Measurements from ENCODE around the gene CALN1. TPM values are rescaled to one million over a fixed set of nuclear protein-coding genes. Genes with fewer than 3 reads are reported as not detected.

Gene CALN1
- polyA plus RNA-seq, 1 donor from 2014 or later: 7.8 TPM

DNA sequence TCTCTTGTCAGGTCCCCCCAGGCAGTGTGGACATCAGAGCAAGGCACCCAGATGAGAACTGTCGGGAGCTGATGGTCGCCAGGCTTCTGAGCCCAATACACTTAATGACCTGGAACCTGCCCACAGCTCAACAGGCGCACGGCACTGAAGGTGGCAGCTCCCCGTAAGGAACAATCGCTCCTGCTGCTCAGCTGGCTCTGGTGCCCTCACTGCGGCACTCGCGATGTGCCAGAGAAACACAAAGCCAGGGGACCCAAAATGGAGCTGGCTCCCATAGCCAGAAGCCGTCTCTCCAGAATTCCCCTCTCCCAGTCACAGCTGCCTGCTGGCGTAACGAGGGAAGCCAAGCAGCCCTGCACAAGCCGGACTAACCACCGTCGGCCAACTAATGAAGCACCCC lies 6.3 kb downstream of the CALN1 start:
- Histone ChIP-seq H3K27me3 (ENCODE audit: insufficient read depth, low read depth, low read length) (no peaks in the 10 kb centered on the region), H3K79me2 (replicated peaks; ENCODE audit: insufficient read depth, low read length) (no peaks in the 10 kb centered on the region), H3F3A (ENCODE audit: insufficient read depth, low read length, poor library complexity, severe bottlenecking) (no peaks in the 10 kb centered on the region), H2AFZ (ENCODE audit: low read depth, low read length) (no peak overlapping the region), H3K9me2 (ENCODE audit: insufficient read depth, low read length) (no peaks in the 10 kb centered on the region), H3K36me3 (ENCODE audit: insufficient read depth, low read length) (no peaks in the 10 kb centered on the region), H3K4me2 (ENCODE audit: low read length) (no peak overlapping the region), H3K4me3 (ENCODE audit: low read length) (no peak overlapping the region), H3K27ac (ENCODE audit: low read length) (no peak overlapping the region), H3K9ac (ENCODE audit: low read length) (no peak overlapping the region), H4K20me1 (ENCODE audit: insufficient read depth) (no peaks in the 10 kb centered on the region), H3K9me3 (ENCODE audit: low read length) (no peaks in the 10 kb centered on the region)
- TF ChIP-seq MXI1 (conservative IDR thresholded peaks at IDR 0.05; ENCODE audit: poor library complexity, severe bottlenecking) (no peak), EP300 (conservative IDR thresholded peaks at IDR 0.05; ENCODE audit: poor library complexity, severe bottlenecking) (no peak)

DNA sequence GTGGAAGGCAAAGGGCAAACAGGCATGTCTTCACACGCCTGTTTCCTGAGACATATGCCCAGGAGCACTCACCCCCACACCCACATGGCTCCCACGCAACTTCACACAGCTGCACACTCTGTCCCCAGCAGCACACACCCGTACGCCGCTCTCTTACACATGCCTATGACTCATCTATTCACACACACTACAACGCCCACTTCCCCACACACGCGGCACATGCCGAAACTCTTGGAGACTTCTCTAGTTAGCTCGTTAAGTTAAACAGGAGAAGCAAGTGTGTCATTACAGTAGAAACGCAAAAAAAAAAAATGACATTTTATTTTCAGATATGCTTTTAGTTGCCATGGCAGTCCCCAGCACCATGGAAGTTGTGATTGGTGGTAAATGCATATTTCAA lies 6.7 kb downstream of the CALN1 start:
- H3K4me2 ChIP-seq (ENCODE audit: low read length): no peak overlapping the region
- no peaks in the 10 kb centered on the region for H3F3A ChIP-seq (ENCODE audit: insufficient read depth, low read length, poor library complexity, severe bottlenecking)
- H3K9me2 ChIP-seq (ENCODE audit: insufficient read depth, low read length): no peaks in the 10 kb centered on the region
- H3K9me3 ChIP-seq (ENCODE audit: low read length): no peaks in the 10 kb centered on the region
- no peak overlapping the region for H3K9ac ChIP-seq (ENCODE audit: low read length)
- H3K27ac ChIP-seq (ENCODE audit: low read length): no peak overlapping the region
- no peak overlapping the region for H3K4me3 ChIP-seq (ENCODE audit: low read length)
- no peaks in the 10 kb centered on the region for H3K79me2 ChIP-seq (replicated peaks; ENCODE audit: insufficient read depth, low read length)
- H3K36me3 ChIP-seq (ENCODE audit: insufficient read depth, low read length): no peaks in the 10 kb centered on the region
- H4K20me1 ChIP-seq (ENCODE audit: insufficient read depth): no peaks in the 10 kb centered on the region
- H3K27me3 ChIP-seq (ENCODE audit: insufficient read depth, low read depth, low read length): no peaks in the 10 kb centered on the region
- H2AFZ ChIP-seq (ENCODE audit: low read depth, low read length): no peak overlapping the region
- TF ChIP-seq, protein P1, sequence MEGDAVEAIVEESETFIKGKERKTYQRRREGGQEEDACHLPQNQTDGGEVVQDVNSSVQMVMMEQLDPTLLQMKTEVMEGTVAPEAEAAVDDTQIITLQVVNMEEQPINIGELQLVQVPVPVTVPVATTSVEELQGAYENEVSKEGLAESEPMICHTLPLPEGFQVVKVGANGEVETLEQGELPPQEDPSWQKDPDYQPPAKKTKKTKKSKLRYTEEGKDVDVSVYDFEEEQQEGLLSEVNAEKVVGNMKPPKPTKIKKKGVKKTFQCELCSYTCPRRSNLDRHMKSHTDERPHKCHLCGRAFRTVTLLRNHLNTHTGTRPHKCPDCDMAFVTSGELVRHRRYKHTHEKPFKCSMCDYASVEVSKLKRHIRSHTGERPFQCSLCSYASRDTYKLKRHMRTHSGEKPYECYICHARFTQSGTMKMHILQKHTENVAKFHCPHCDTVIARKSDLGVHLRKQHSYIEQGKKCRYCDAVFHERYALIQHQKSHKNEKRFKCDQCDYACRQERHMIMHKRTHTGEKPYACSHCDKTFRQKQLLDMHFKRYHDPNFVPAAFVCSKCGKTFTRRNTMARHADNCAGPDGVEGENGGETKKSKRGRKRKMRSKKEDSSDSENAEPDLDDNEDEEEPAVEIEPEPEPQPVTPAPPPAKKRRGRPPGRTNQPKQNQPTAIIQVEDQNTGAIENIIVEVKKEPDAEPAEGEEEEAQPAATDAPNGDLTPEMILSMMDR (IDR thresholded peaks at IDR 0.05; ENCODE audit: poor library complexity, severe bottlenecking): no peak
- TF ChIP-seq TAF1 (IDR thresholded peaks at IDR 0.05; ENCODE audit: low read depth): no peak
- no peak for TF ChIP-seq MXI1 (conservative IDR thresholded peaks at IDR 0.05; ENCODE audit: poor library complexity, severe bottlenecking)
- TF ChIP-seq RAD21 (conservative IDR thresholded peaks at IDR 0.05): no peak
- no peak for TF ChIP-seq SMC3 (conservative IDR thresholded peaks at IDR 0.05; ENCODE audit: poor library complexity)
- TF ChIP-seq, protein P2, sequence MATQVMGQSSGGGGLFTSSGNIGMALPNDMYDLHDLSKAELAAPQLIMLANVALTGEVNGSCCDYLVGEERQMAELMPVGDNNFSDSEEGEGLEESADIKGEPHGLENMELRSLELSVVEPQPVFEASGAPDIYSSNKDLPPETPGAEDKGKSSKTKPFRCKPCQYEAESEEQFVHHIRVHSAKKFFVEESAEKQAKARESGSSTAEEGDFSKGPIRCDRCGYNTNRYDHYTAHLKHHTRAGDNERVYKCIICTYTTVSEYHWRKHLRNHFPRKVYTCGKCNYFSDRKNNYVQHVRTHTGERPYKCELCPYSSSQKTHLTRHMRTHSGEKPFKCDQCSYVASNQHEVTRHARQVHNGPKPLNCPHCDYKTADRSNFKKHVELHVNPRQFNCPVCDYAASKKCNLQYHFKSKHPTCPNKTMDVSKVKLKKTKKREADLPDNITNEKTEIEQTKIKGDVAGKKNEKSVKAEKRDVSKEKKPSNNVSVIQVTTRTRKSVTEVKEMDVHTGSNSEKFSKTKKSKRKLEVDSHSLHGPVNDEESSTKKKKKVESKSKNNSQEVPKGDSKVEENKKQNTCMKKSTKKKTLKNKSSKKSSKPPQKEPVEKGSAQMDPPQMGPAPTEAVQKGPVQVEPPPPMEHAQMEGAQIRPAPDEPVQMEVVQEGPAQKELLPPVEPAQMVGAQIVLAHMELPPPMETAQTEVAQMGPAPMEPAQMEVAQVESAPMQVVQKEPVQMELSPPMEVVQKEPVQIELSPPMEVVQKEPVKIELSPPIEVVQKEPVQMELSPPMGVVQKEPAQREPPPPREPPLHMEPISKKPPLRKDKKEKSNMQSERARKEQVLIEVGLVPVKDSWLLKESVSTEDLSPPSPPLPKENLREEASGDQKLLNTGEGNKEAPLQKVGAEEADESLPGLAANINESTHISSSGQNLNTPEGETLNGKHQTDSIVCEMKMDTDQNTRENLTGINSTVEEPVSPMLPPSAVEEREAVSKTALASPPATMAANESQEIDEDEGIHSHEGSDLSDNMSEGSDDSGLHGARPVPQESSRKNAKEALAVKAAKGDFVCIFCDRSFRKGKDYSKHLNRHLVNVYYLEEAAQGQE (IDR thresholded peaks at IDR 0.05; ENCODE audit: borderline replicate concordance): no peak
- TF ChIP-seq EP300 (conservative IDR thresholded peaks at IDR 0.05; ENCODE audit: poor library complexity, severe bottlenecking): no peak
- TF ChIP-seq POLR2AphosphoS5 (IDR thresholded peaks at IDR 0.05): no peak
- TF ChIP-seq EZH2 (IDR thresholded peaks at IDR 0.05; ENCODE audit: borderline replicate concordance, insufficient read depth, low read length, poor library complexity, severe bottlenecking): no peak

DNA sequence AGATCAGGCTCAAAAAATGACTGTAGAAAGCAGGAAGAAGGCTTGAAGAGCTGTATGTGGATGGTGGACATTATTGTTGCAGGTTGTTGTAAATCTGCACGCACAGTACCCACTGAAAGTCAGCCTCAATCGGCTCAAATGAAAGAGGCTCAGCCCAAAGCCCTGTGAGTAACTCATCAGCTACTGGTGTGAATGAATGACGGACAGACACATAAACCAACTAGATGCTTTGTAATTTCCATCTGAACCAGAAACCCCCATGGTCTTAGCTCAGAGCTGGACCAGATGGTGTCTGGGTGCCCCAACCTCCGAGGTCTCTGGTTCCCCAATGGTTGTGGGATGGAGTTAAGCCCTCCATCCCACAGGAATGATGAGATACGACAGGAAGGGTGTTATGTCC lies 7.4 kb downstream of the CALN1 start:
- no peak for TF ChIP-seq RAD21 (conservative IDR thresholded peaks at IDR 0.05)
- TF ChIP-seq, protein P2 (IDR thresholded peaks at IDR 0.05; ENCODE audit: borderline replicate concordance): no peak
- no peak for TF ChIP-seq SMC3 (conservative IDR thresholded peaks at IDR 0.05; ENCODE audit: poor library complexity)
- TF ChIP-seq POLR2AphosphoS5 (IDR thresholded peaks at IDR 0.05): no peak
- no peak for TF ChIP-seq TAF1 (IDR thresholded peaks at IDR 0.05; ENCODE audit: low read depth)
- TF ChIP-seq EZH2 (IDR thresholded peaks at IDR 0.05; ENCODE audit: borderline replicate concordance, insufficient read depth, low read length, poor library complexity, severe bottlenecking): no peak
- TF ChIP-seq EP300 (conservative IDR thresholded peaks at IDR 0.05; ENCODE audit: poor library complexity, severe bottlenecking): no peak
- TF ChIP-seq MXI1 (conservative IDR thresholded peaks at IDR 0.05; ENCODE audit: poor library complexity, severe bottlenecking): no peak
- no peaks in the 10 kb centered on the region for H3K9me3 ChIP-seq (ENCODE audit: low read length)
- H3K79me2 ChIP-seq (replicated peaks; ENCODE audit: insufficient read depth, low read length): no peaks in the 10 kb centered on the region
- H3K9me2 ChIP-seq (ENCODE audit: insufficient read depth, low read length): no peaks in the 10 kb centered on the region
- no peak overlapping the region for H3K27ac ChIP-seq (ENCODE audit: low read length)
- no peak overlapping the region for H3K9ac ChIP-seq (ENCODE audit: low read length)
- H3K4me3 ChIP-seq (ENCODE audit: low read length): no peak overlapping the region
- no peaks in the 10 kb centered on the region for H3K36me3 ChIP-seq (ENCODE audit: insufficient read depth, low read length)
- H3F3A ChIP-seq (ENCODE audit: insufficient read depth, low read length, poor library complexity, severe bottlenecking): no peaks in the 10 kb centered on the region
- no peaks in the 10 kb centered on the region for H3K27me3 ChIP-seq (ENCODE audit: insufficient read depth, low read depth, low read length)
- no peak overlapping the region for H2AFZ ChIP-seq (ENCODE audit: low read depth, low read length)
- H3K4me2 ChIP-seq (ENCODE audit: low read length): no peak overlapping the region
- no peaks in the 10 kb centered on the region for H4K20me1 ChIP-seq (ENCODE audit: insufficient read depth)

Measured in neural cell (in vitro differentiated cells).